Pancreas (tissue), 10 donors: ENCODE data around the gene FOXP4. TPM values are rescaled to one million over a fixed set of nuclear protein-coding genes. Genes with fewer than 3 reads are reported as not detected.

Experiments used
- ATAC-seq, 4 donors: fragments of 200-7000 bp; cut with Tn5 transposase; one replicate each; pipeline versions ENCODE4 v1.8.0 to v1.9.1; 2020; ENCODE audit warnings: mild to moderate bottlenecking in 4 of 4, moderate library complexity in 4 of 4
- DNase-seq, 6 donors: peaks; one replicate each; pipeline ENCODE4 v3.0.0-alpha.2; 2020
- FAIRE-seq: peaks from 2 replicates; lab custom pipeline; 2012; peaks lifted over from hg19 to GRCh38; lab: Jason Lieb, UNC
- H3K27ac ChIP-seq, 4 donors: fragments of 200-600 bp; sonication (generic); 1 replicate in 3 of 4; 2 replicates in 1 of 4; pipeline versions ENCODE4 v1.5.0 to v1.8.0; 2020
- H3K27me3 ChIP-seq, 4 donors: fragments of 200-600 bp; one replicate each; pipeline ENCODE4 v1.8.0; 2021
- H3K36me3 ChIP-seq, 3 donors: fragments of 200-600 bp; sonication (generic) in 1 of 3; one replicate each; pipeline versions ENCODE4 v1.5.0 to v1.8.0; 2020 to 2021
- H3K4me1 ChIP-seq, 3 donors: fragments of 200-600 bp; one replicate each; pipeline ENCODE4 v1.8.0; 2021
- H3K4me3 ChIP-seq, 4 donors: fragments of 200-600 bp; sonication (generic) in 2 of 4; one replicate each; pipeline versions ENCODE4 v1.5.0 to v1.8.0; 2020 to 2021
- H3K9me3 ChIP-seq, 4 donors: fragments of 200-600 bp; one replicate each; pipeline ENCODE4 v1.8.0; 2021
- CTCF ChIP-seq, 4 donors: fragments of 200-600 bp; sonication (generic) in 3 of 4; IDR thresholded peaks; one replicate each; pipeline versions ENCODE4 v1.5.0 to v1.8.0; 2021; ENCODE audit warnings: antibody characterized with exemption in 4 of 4
- WGBS, 2 donors: extraction: QIAGEN DNeasy Blood & Tissue Kit; methylation state at CpG; one replicate each; pipeline ENCODE4 v1.1.7; 2013; 5-methylcytosine and 5-hydroxymethylcytosine counted together
- intact Hi-C, 3 donors: fragments of 100-400 bp; cut with DNase I; formaldehyde crosslinking; loops; one replicate each; pipeline versions ENCODE4 v1.11.1 to v1.14.2; 2022
- polyA plus RNA-seq, 2 donors: library from polyadenylated mRNA; stranded (reverse); fragments of 200-250 nt; gene quantifications; one replicate each; pipeline ENCODE4 v1.2.3, GENCODE V29; 2013
- total RNA-seq, 6 donors: library from RNA; stranded (reverse); fragmentation: NEBNext Ultra II Directional in 4 of 6; extraction: Animal tissue kit (Norgen Biotek cat#: 25700) in 4 of 6; gene quantifications; one replicate each; pipeline versions ENCODE4 v1.2.1 to v1.2.4, GENCODE V29; 2021 to 2023
- donor health status: healthy with polysubstance abuse.
- donor health status: DM: no; HTN: no; CAD: no; lungs with moderate emphysema.
- donor health status: DM: no; HTN: no; CAD: no.
- donor health status: control.
- donor health status: control.
- donor health status: Bipolar disorder and iron deficiency.
- donor health status: DM: yes; HTN: yes; CAD: no.
- donor health status: DM: no; HTN: no; CAD: no.
- donor health status: DM: no; HTN: no; CAD: no.
- donor health status: DM: yes; HTN: yes; CAD: no.

The FOXP4 gene
- total and polyA plus RNA-seq, 8 donors: 23.1 to 29.3 (median 26.3) TPM

DNA sequence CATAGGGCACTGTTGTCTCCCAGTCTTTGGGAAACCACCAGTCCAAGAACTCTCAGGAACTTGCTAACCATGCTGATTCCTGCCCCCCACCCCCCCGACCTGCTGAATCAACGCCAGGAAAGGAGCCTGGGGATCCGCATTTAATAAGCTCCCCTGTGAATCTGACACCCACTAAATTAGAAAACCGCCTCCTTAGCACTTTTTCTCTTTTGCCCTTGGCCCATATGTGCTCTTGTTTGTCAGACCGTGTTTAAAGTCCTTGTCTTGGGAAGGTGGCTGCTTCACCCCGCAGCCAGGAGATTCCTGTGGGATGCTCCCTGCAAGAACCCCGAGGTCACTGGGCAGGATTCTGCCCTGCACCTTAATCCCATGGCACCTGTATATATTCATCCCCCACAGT is 15.7 kb upstream of the FOXP4 start:
- intact Hi-C loops: no loop called here
- ATAC-seq: no peak

DNA sequence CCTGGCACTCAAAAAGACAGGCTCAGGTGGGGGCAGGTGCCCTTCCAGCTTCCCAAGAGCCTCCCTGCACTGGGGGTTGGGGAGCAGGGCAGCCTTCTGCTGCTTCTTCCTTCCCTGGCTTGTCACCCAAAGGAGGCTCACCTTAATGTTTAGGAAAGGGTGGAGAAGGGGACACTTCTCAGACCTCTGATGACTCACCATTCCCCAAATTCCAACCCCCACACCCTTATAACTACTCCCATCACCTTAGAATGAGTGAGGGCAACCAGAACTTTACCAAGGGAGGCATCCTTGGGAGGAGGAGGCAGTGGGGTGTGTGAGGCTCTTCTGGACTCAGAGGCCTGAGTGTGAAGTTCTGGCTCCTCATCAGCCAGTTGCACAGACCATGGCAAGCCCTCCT is 15.2 kb upstream of the FOXP4 start:
- Histone ChIP-seq H3K4me1 (peaks cover 0 to 4% (median 0%) of the 10 kb centered on the region in 3 donors), H3K27ac (no peak overlapping the region), H3K36me3 (no peaks in the 10 kb centered on the region), H3K9me3 (no peaks in the 10 kb centered on the region), H3K4me3 (no peak overlapping the region), H3K27me3 (no peaks in the 10 kb centered on the region)
- ATAC-seq (no peak), DNase-seq (no peak), FAIRE-seq (no peak)
- intact Hi-C loops: no loop called here
- TF ChIP-seq CTCF (IDR thresholded peaks at IDR 0.05): no peak

More for the DNA sequence above, 15.7 kb upstream of the FOXP4 start:
- no peak for TF ChIP-seq CTCF (IDR thresholded peaks at IDR 0.05)
- peaks cover 0 to 4% (median 0%) of the 10 kb centered on the region in 3 donors for H3K4me1 ChIP-seq
- FAIRE-seq: no peak
- WGBS, 2 donors: 87 to 88% methylated on average over 7 of the region's 7 CpGs
- H3K27ac ChIP-seq: no peak overlapping the region
- H3K36me3 ChIP-seq: no peaks in the 10 kb centered on the region
- no peaks in the 10 kb centered on the region for H3K27me3 ChIP-seq
- no peak for DNase-seq
- H3K4me3 ChIP-seq: no peak overlapping the region
- no peaks in the 10 kb centered on the region for H3K9me3 ChIP-seq

- no peak for DNase-seq
- no peak for TF ChIP-seq CTCF (IDR thresholded peaks at IDR 0.05)
- intact Hi-C loops: no loop called here
- H3K27me3 ChIP-seq: no peaks in the 10 kb centered on the region
- H3K9me3 ChIP-seq: no peaks in the 10 kb centered on the region
- WGBS, 2 donors: 71 to 73% methylated on average over 22 of the region's 22 CpGs
- H3K4me3 ChIP-seq: no peak overlapping the region
- peak in 1 of 4 donors; percentile 57 for ATAC-seq
- peaks cover 4 to 8% (median 4%) of the 10 kb centered on the region in 3 donors for H3K4me1 ChIP-seq
- no peak for FAIRE-seq
- H3K27ac ChIP-seq: no peak overlapping the region
- H3K36me3 ChIP-seq: no peaks in the 10 kb centered on the region
Observed at GRCh38 chr6:41531591-41532582, 14.3 kb upstream of the FOXP4 start.

DNA sequence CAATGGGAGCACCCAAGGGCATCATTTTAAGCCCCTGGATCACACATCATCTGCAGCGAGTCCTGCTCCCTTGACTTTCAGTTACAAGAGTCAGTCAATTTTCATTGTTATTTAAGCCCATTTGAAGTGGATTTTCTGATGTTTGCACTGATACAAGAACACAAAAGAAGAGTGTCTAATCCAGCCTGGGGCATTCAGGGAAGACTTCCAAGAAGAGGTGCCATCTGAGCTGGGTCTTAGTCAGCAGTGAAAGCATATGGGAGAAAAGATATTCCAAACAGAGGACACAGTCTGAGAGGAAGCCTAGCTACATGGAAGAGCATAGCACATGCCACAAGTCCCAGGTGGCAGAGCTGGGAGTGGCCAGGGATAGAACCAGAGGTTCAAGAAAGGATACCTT is 10.4 kb upstream of the FOXP4 start:
- H3K36me3 ChIP-seq: no peaks in the 10 kb centered on the region

More for the DNA sequence above, 10.4 kb upstream of the FOXP4 start:
- no peaks in the 10 kb centered on the region for H3K27me3 ChIP-seq
- no peak overlapping the region for H3K27ac ChIP-seq
- H3K4me1 ChIP-seq: peaks cover 4 to 10% (median 10%) of the 10 kb centered on the region in 3 donors
- TF ChIP-seq CTCF (IDR thresholded peaks at IDR 0.05): no peak
- H3K4me3 ChIP-seq: no peak overlapping the region
- intact Hi-C loops: no loop called here
- WGBS, 2 donors: 95 to 100% methylated on average over 1 of the region's 1 CpG
- no peak for ATAC-seq
- no peak for FAIRE-seq
- DNase-seq: no peak
- H3K9me3 ChIP-seq: no peaks in the 10 kb centered on the region
